ENCODE results near the gene LRRN3.

Gene LRRN3

DNA sequence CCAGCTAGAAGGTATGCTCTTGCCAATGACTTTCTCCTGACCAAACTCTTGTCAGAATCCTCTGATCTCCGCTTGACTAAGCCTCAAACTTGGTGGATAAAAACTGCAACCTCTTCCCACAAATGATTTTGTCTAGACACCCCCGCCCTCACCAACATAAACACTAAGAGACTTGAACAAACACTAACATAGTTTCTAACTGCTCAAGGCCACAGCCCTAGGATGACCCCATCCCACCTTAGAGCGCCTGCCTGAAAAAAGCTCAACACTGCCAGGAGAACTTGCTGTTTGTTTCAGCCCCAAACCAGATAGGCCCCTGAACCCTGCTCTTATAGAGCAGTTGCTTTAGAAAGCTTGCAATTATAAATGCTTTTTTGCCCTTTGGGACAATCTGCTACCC, 71.8 kb downstream of the LRRN3 start:
- no peak for DNase-seq (ENCODE audit: low read depth, low spot score)

DNA sequence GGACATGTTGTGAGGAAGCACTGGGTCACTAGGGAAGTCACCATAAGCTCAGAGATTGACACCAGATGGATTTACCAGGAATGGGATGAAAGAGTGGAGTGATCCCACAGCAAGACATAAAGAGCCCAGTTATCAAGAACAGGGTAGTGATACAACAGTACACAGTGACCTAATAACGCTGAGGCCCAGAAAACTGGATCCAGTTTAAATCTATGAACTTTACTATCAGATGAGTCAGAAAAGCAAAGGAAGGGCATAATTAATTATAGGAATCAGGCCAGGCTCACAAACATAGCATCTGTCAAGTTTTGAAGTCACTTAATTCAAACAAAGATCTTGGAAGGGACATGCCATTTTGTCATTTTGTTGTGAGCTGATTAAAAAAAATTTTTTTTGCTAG, 73.5 kb downstream of the LRRN3 start:
- no peak for DNase-seq (ENCODE audit: low read depth, low spot score)

DNA sequence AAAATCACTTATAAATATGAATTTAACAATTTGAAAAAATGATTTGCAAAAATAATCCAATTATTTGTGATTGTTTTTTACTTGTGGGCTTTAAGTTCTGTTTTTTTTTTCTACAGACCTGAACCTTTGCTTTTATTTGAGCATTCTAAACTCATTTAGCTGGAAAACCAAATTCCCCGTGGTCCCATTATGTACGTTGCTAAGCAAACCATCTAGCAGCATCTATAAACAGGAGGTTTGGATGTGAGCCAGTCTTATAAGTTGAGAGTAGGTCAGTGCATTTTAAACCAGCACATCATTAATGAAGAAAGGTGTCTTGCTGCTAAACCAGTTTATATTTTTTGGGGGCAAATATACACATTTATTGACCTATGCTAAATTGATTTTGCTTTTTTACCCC, 77.3 kb downstream of the LRRN3 start:
- DNase-seq (ENCODE audit: low read depth, low spot score) = no peak

DNA sequence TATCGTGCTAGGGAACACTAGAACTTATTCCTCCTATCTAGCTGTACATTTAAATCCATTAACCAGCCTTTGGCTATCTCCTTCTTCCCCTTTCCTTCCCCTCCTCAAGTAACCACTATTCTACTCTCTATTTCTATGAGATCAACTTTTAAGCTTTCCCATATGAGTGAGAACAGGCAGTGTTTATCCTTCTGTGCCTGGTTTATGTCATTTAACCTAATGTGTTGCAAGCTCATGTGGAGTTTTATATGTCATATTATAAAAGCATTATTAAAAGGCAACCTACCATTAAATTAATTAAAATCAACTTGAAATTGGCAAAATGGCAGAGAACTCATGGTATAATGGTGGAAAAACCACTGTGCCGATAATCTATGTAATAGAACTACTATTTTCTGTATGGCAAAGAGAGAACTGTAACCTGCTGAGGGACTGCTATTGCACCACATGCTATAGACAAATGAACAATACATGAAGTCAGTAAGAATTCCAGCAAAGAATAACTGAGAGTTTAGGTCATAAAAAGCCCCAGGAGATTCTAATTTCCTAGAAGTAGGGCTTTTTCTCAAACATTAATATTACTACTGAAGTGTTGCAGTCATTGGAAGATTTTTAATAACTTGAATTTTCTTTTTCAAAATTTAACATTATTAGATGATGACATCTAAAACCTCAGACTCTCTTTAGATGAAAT, 81.8 kb downstream of the LRRN3 start:
- no peak for DNase-seq (ENCODE audit: low read depth, low spot score)

DNA sequence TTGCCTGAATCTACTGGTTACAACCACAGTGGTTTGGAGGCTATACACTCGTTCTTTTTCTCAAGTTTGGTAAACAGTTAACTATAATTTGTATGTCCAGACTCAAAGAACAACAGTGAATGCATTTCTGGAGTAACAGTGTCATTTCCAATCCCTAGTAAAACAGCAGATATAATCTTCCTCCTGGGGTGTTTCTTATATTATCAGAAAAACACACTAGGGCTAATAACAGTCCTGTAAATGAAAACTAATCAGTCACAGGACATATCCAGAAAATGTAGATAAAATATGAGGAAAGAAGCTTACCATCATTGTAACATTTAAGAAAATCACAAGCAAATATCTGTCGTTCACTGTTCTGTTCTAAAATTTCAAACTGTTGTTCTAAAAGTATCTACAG, 82.6 kb downstream of the LRRN3 start:
- DNase-seq (ENCODE audit: low read depth, low spot score) = no peak

DNA sequence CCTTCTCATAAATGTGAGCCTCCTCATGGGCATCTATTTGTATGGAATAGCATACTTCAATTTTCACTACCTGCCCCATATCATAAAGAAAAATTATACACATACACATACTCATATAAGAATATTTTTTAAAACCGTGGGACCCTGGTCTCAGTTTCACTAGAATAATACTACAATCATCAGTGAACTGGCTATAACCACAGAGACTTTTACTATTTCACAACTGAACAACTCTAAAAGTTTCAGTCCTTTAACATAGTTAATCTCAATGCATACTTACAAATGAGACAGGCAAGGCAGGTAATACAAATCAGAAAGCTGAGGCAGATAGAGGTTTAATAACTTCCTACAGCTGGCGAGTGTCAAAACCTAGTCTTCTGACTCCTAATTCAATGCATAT, 83.1 kb downstream of the LRRN3 start:
- no peak for DNase-seq (ENCODE audit: low read depth, low spot score)

DNA sequence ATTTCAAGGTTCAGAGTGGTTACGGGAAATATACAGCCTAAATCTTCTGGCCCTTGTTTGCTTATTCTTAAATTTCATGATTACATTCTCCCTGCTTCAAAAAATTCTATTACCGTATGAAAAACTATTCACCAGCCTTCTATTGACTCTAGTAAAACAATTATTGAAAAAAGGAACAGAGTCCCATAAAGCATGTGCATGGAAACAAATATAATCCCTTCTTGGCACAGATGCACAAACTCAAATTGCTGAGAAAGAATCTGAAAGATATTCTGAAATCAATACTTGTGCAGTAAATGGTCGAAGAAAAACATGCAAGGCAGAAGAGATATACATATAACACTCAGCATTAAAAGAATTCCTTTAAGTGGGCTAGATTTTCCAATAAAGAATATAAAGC, 83.6 kb downstream of the LRRN3 start:
- no peak for DNase-seq (ENCODE audit: low read depth, low spot score)

Data from activated naive CD8-positive, alpha-beta T cell treated with anti-CD3 and anti-CD28 coated beads, Interleukin-2, amount 50 U/mL, for 16 hours (primary cell).